ENCODE results near the gene GLB1L. TPM values are rescaled to one million over a fixed set of nuclear protein-coding genes. Genes with fewer than 3 reads are reported as not detected.

The GLB1L gene
- total RNA-seq, 2 experiments from 2014 or later: 4.3 to 4.9 TPM

- no peak for DNase-seq
- no peaks in the 10 kb centered on the region for H3K27me3 Mint-ChIP-seq
- no peak for ATAC-seq
- H3K9me3 Mint-ChIP-seq (ENCODE audit: low read depth): no peaks in the 10 kb centered on the region
- CTCF ChIA-PET: no interaction called here
- H3K36me3 Mint-ChIP-seq: peaks cover 37% of the 10 kb centered on the region
- peaks cover 34% of the 10 kb centered on the region for H3K4me1 Mint-ChIP-seq
- H3K4me3 Mint-ChIP-seq: no peak overlapping the region
- H3K27ac Mint-ChIP-seq: no peak overlapping the region
These were observed 21.2 kb downstream of the GLB1L start for GRCh38 chr2:219223831-219224610.

DNA sequence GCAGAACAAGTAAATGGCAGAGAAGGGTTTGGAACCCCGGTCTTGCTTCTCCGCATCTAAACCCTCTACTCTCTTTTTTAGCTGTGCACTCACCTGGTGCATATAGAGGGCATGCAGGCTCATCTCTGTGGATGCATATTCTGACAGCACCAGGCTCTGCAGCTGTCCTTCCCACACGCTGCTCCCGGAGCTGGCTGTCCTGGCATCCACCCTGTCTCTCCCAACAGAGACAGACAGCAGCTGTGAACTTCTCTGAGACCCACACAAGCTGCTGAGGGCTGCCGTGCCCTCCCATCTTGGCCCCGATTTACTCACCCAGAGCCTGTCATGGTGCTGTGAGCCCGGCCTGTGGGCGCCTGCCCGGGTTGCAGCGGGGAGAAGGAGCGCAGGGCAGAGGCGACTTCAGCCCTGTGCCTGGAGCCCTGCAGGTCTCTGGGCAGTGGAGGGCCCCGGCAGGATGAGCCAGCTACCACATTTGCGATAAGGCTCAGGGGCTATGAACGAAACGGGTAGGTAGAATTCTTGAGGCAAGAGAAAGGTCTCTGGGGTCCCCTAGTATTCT lies 23.2 kb downstream of the GLB1L start:
- ATAC-seq (no peak), DNase-seq (no peak)
- Mint-ChIP-seq H3K9me3 (ENCODE audit: low read depth) (no peaks in the 10 kb centered on the region), H3K27me3 (no peaks in the 10 kb centered on the region), H3K4me3 (no peak overlapping the region), H3K36me3 (peaks cover 34% of the 10 kb centered on the region), H3K4me1 (peaks cover 29% of the 10 kb centered on the region), H3K27ac (no peak overlapping the region)
- CTCF ChIA-PET: interaction anchor here (0.9 to 1.6 kb wide), 3 partner anchors 52 to 164 kb away, joined by 3 to 7 read pairs (median 3); partner anchors contain the start of gene SLC23A3

GRCh38 chr2:219220652-219221402 lies 24.4 kb downstream of the GLB1L start:
- no peak overlapping the region for H3K4me3 Mint-ChIP-seq
- peaks cover 29% of the 10 kb centered on the region for H3K36me3 Mint-ChIP-seq
- H3K27ac Mint-ChIP-seq: no peak overlapping the region
- peaks cover 32% of the 10 kb centered on the region for H3K4me1 Mint-ChIP-seq
- H3K27me3 Mint-ChIP-seq: no peaks in the 10 kb centered on the region
- no peak for ATAC-seq
- no peak for DNase-seq
- H3K9me3 Mint-ChIP-seq (ENCODE audit: low read depth): no peaks in the 10 kb centered on the region
- CTCF ChIA-PET: interaction anchor here (0.9 kb wide), 1 partner anchor 51 kb away, joined by 3 read pairs; the partner anchor contains the start of gene SLC23A3

DNA sequence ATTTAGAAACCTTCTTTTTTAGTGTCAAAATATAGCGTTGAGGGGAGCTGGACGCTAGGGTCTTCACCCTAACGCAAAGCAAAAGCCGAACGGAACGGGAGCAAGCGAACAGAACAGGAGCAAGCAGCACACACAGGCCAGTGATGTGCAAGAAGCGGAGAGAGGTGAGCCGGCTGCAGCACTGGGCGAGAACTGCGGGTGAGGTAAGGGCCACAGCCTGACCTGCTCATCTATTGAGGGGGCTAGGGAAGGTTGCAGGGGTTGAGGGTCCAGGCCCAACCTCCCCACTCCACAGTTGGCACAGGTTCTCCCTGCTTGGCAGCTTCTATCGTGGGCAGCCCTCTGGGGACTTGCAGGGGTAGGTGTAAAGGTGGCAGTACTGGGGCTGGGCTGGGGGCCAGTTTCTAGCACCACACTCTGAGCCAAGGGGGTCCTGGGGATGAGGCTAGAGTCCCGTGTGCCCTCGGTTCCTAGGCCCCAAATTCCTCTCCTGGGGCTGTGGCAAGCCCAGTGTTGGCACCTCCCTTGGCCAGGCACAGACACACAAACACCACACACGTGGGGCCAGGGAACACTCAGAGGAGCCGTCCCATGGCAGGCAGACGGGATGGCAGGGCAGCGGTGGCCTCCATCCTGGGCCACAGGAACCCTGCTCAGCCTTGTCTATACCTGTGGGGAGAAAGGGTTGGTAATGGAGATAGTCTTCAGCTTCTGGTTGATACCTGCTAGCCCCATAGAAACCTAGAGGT lies 25.3 kb downstream of the GLB1L start:
- no peaks in the 10 kb centered on the region for H3K27me3 Mint-ChIP-seq
- CTCF ChIA-PET: interaction anchor here (1.1 to 4.7 kb wide), 5 partner anchors 47 to 75 kb away, joined by 4 to 26 read pairs (median 5); no protein-coding TSS in a partner anchor
- DNase-seq (no peak), ATAC-seq (no peak)
- H3K27ac Mint-ChIP-seq: no peak overlapping the region
- H3K9me3 Mint-ChIP-seq (ENCODE audit: low read depth): no peaks in the 10 kb centered on the region
- H3K4me3 Mint-ChIP-seq: no peak overlapping the region
- H3K36me3 Mint-ChIP-seq: peaks cover 22% of the 10 kb centered on the region
- peaks cover 25% of the 10 kb centered on the region for H3K4me1 Mint-ChIP-seq

DNA sequence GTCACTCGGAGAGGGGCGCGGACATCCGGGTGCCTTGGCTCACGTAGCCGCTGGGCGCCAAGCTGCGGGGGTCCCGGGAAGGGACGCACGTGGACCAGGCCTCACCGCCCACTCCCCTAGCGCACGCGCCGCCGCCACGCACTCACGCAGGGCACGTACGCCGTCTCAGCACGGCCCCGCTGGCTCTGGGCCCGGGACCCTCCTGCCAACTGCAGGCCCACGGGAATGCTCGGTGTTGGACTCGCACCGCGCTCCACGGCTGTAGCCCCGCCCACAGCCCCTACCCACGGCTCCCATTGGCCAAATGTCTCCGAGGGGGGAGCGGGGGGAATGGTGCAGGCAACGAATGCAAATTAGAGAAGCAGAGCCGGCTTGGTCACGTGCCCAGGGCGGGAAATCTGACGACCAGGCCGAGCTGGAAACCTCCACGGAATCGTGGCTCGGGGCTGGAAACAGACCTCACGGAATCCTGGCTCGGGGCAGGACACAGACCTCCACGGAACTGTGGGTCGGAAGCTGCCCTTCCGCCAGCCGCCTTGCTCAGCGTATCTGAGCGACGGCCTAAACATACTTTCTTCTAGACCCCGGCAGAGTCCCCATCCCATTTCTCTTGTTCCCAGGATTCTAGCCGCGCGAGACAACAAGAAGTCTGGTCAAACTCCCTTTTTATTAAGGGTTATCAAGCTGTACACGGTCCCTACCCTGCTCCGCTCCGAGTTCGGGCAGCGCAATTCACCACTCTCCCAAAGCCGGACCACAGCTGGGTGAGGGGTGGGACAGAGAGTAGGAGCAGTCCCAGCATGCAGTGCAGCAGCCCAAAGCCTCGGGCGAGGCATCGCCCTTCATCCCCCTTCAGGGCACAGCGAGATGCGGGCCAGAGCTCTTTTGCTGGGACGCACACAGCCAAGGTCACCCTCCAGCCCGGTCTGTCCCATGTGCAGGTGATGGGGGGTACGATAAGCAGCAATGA lies 26.2 kb downstream of the GLB1L start, which contains the start of gene ABCB6:
Gene ABCB6 (minus strand): TSS at position 227 of the 970 bp plus-strand sequence. CDS start 285 bp downstream, outside the sequence.
- Mint-ChIP-seq H3K9me3 (ENCODE audit: low read depth) (no peaks in the 10 kb centered on the region), H3K27ac (peak within 1 kb of the TSS; percentile 72), H3K4me3 (peak within 1 kb of the TSS; percentile 76), H3K27me3 (no peaks in the 10 kb centered on the region), H3K36me3 (peaks cover 18% of the 10 kb centered on the region), H3K4me1 (peaks cover 25% of the 10 kb centered on the region)
- peak; percentile 78 for ATAC-seq
- CTCF ChIA-PET: interaction anchor here (1.1 to 4.7 kb wide), 11 partner anchors 11 to 76 kb away, joined by 3 to 26 read pairs (median 5); partner anchors contain the start of genes ANKZF1, ATG9A, TUBA4B and ZFAND2B
- DNase-seq: peak; percentile 89

- H3K9me3 Mint-ChIP-seq (ENCODE audit: low read depth): no peaks in the 10 kb centered on the region
- H3K4me1 Mint-ChIP-seq: peaks cover 26% of the 10 kb centered on the region
- peak overlapping the region; percentile 76 for H3K4me3 Mint-ChIP-seq
- CTCF ChIA-PET: interaction anchor here (1.2 to 7.9 kb wide), 11 partner anchors 12 to 77 kb away, joined by 3 to 92 read pairs (median 5); partner anchors contain the start of genes ANKZF1, ATG9A, NHEJ1 and TUBA4B
- no peaks in the 10 kb centered on the region for H3K27me3 Mint-ChIP-seq
- ATAC-seq: peak; percentile 57
- peaks cover 11% of the 10 kb centered on the region for H3K36me3 Mint-ChIP-seq
- H3K27ac Mint-ChIP-seq: peak overlapping the region; percentile 72
- DNase-seq: no peak
These were observed 27.0 kb downstream of the GLB1L start for GRCh38 chr2:219218217-219218731.

GRCh38 chr2:219216535-219216915 lies 28.7 kb downstream of the GLB1L start:
- no peak overlapping the region for H3K27ac Mint-ChIP-seq
- H3K36me3 Mint-ChIP-seq: peaks cover 13% of the 10 kb centered on the region
- no peaks in the 10 kb centered on the region for H3K27me3 Mint-ChIP-seq
- ATAC-seq: no peak
- H3K4me1 Mint-ChIP-seq: peaks cover 30% of the 10 kb centered on the region
- CTCF ChIA-PET: interaction anchor here (0.6 to 7.9 kb wide), 11 partner anchors 9 to 82 kb away, joined by 3 to 92 read pairs (median 4); partner anchors contain the start of genes ANKZF1, ATG9A, DNAJB2 and NHEJ1
- DNase-seq: no peak
- H3K9me3 Mint-ChIP-seq (ENCODE audit: low read depth): no peaks in the 10 kb centered on the region
- H3K4me3 Mint-ChIP-seq: peak overlapping the region; percentile 37

DNA sequence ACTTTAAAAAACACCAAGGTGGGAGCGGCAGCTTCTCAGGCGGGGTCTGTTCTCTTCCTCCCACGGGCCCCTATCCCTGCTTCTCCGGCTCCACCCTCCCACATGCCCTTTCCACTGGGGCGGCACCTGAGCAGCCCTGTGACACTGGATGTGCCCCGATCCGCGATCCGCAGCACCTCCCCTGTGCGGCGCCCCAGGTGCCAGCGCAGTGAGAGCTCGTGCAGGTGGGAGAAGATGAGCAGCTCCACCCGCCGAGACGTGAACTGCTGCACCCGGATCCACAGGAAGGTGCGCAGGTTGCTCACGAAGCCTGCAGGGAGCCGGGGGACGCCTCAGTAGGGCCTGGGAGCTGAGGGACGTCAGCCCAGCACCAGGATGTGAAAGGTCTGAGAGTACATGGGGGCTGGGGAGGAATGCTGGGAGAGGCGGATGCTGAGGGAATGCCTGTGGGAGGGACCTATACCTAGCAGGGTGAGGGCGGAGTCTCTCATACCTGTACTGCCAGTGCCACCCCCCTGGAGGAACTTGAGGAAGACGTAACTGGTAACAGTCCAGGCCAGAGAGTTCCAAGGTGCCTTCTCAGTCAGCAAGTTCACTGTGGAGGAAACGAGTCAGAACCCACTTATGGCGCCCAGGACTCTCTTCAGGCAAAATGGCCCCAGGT lies 29.2 kb downstream of the GLB1L start:
- H3K4me1 Mint-ChIP-seq: peaks cover 35% of the 10 kb centered on the region
- CTCF ChIA-PET: interaction anchor here (0.9 to 7.9 kb wide), 10 partner anchors 9 to 83 kb away, joined by 3 to 92 read pairs (median 6); partner anchors contain the start of genes ANKZF1, ATG9A, DNAJB2 and NHEJ1
- no peak overlapping the region for H3K4me3 Mint-ChIP-seq
- no peaks in the 10 kb centered on the region for H3K27me3 Mint-ChIP-seq
- H3K27ac Mint-ChIP-seq: no peak overlapping the region
- H3K9me3 Mint-ChIP-seq (ENCODE audit: low read depth): no peaks in the 10 kb centered on the region
- ATAC-seq (no peak), DNase-seq (no peak)
- H3K36me3 Mint-ChIP-seq: peaks cover 15% of the 10 kb centered on the region

DNA sequence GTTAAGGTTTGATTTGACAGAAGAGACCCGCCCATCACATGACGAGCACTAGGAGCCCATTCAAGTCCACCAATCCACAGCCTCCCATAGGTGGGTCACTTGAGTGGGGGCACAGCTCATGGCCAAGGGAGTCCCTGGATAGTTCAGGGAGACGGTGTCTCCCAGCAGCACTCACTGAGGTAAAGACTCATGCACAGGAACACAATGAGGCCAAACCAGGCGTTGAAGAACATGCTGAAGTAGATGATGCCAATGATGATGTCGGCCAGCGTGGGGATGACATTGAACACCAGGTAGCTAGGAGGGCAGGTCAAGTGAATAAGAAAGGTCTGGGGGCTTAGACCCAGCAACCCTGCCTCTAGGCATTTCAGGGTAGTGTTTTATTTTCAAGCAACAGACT lies 30.5 kb downstream of the GLB1L start:
- H3K27me3 Mint-ChIP-seq: no peaks in the 10 kb centered on the region
- no peak for ATAC-seq
- peaks cover 14% of the 10 kb centered on the region for H3K36me3 Mint-ChIP-seq
- DNase-seq: no peak
- H3K4me1 Mint-ChIP-seq: peaks cover 47% of the 10 kb centered on the region
- no peak overlapping the region for H3K4me3 Mint-ChIP-seq
- no peaks in the 10 kb centered on the region for H3K9me3 Mint-ChIP-seq (ENCODE audit: low read depth)
- H3K27ac Mint-ChIP-seq: no peak overlapping the region
- CTCF ChIA-PET: interaction anchor here (7.7 to 7.9 kb wide), 2 partner anchors 43 to 57 kb away, joined by 66 to 92 read pairs; partner anchors contain the start of genes NHEJ1 and SLC23A3

DNA sequence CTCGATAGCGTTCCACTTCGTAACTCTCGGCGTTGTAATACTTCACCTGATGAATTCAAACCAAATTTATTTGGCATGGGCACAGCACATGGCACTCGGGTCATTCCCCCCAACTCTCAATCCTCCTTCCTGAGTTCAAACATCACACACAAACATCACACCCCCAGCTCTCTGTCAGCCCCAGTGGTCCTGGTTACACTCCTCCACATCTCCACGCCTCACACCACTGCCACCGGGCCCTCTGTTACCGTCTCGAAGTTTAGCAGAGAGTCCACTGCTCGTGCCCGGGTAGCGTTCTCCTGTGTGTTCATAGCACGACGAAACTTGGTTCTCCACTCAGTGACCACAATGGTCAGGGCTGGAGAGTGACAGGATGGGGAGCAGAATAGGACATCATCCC lies 31.1 kb downstream of the GLB1L start:
- Mint-ChIP-seq H3K4me3 (no peak overlapping the region), H3K36me3 (peaks cover 17% of the 10 kb centered on the region), H3K27ac (peak overlapping the region; percentile 3), H3K27me3 (no peaks in the 10 kb centered on the region), H3K9me3 (ENCODE audit: low read depth) (no peaks in the 10 kb centered on the region), H3K4me1 (peaks cover 52% of the 10 kb centered on the region)
- no peak for ATAC-seq
- DNase-seq: no peak
- CTCF ChIA-PET: interaction anchor here (1.6 to 7.9 kb wide), 3 partner anchors 43 to 81 kb away, joined by 7 to 92 read pairs (median 66); partner anchors contain the start of genes NHEJ1 and SLC23A3
